HEK293 (cell line): ENCODE measurements around the gene ZNF845.

Experiments used
- GLI4 ChIP-seq: fragments of 450-650 bp; formaldehyde crosslinking; IDR thresholded peaks from 2 replicates; pipeline ENCODE4 v1.5.1; 2016; ENCODE audit warnings: missing biosample characterization, missing genetic modification characterization
- HOXA7 ChIP-seq: sonication (generic); formaldehyde crosslinking; IDR thresholded peaks from 2 replicates; pipeline ENCODE4 v1.8.1; 2022; ENCODE audit warnings: missing genetic modification reagents, borderline replicate concordance
- WT1 ChIP-seq: fragments of 450-650 bp; formaldehyde crosslinking; IDR thresholded peaks from 2 replicates; pipeline ENCODE4 v1.5.1; 2016; ENCODE audit warnings: missing biosample characterization, missing genetic modification characterization
- ZNF184 ChIP-seq: fragments of 450-650 bp; IDR thresholded peaks from 2 replicates; pipeline ENCODE4 v1.5.1; 2018; ENCODE audit warnings: missing biosample characterization, mild to moderate bottlenecking, missing genetic modification characterization
- ZNF223 ChIP-seq: fragments of 450-650 bp; formaldehyde crosslinking; IDR thresholded peaks from 2 replicates; pipeline ENCODE4 v1.5.1; 2016; ENCODE audit warnings: missing biosample characterization, missing genetic modification characterization
- ZNF324 ChIP-seq: fragments of 450-650 bp; formaldehyde crosslinking; IDR thresholded peaks from 2 replicates; pipeline ENCODE4 v1.5.1; 2016; ENCODE audit warnings: missing biosample characterization, missing genetic modification characterization
- ZNF350 ChIP-seq: fragments of 450-650 bp; formaldehyde crosslinking; IDR thresholded peaks from 2 replicates; pipeline ENCODE4 v1.5.0; 2017; ENCODE audit warnings: missing biosample characterization, mild to moderate bottlenecking, missing genetic modification characterization
- ZNF791 ChIP-seq: fragments of 450-650 bp; formaldehyde crosslinking; IDR thresholded peaks from 2 replicates; pipeline ENCODE4 v1.5.1; 2016; ENCODE audit warnings: missing biosample characterization, missing genetic modification characterization
- TF ChIP-seq, protein P1 (sequence below): fragments of 450-650 bp; formaldehyde crosslinking; conservative IDR thresholded peaks from 2 replicates; pipeline ENCODE4 v1.5.1; 2016; ENCODE audit warnings: low read depth, missing biosample characterization, missing genetic modification characterization
- TF ChIP-seq, protein P2 (sequence below): fragments of 450-650 bp; formaldehyde crosslinking; IDR thresholded peaks from 2 replicates; pipeline ENCODE4 v1.5.1; 2016; ENCODE audit warnings: missing biosample characterization, missing genetic modification characterization
- TF ChIP-seq, protein P3 (sequence below): fragments of 450-650 bp; formaldehyde crosslinking; IDR thresholded peaks from 2 replicates; pipeline ENCODE4 v1.5.1; 2016; ENCODE audit warnings: missing biosample characterization, missing genetic modification characterization
- TF ChIP-seq, protein P4 (sequence below): fragments of 450-650 bp; formaldehyde crosslinking; IDR thresholded peaks from 2 replicates; pipeline ENCODE4 v1.5.1; 2016; ENCODE audit warnings: missing biosample characterization, missing genetic modification characterization

DNA sequence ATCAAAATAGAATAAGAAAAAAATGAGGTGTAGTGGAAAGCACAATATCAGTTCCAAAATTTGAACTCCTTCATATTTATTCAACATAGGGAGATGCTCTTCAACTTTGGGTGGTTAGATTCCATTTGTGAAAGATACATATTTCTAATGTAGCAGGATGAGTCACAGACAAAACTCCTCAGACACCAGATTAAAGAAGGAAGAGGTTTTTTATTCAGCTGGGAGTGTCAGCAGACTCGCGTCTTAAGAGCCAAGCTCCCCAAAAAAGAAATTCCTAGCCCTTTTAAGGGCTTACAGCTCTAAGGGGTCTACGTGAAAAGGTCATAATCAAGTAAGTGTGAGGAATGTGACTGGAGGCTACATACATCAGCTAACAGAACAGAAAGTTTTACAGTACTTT lies 54.6 kb downstream of the ZNF845 start:
- TF ChIP-seq WT1 (tag by site-specific recombination) (no peak), ZNF223 (tag by site-specific recombination) (no peak), ZNF350 (tag by site-specific recombination) (no peak), ZNF324 (tag by site-specific recombination) (no peak), GLI4 (tag by site-specific recombination) (no peak), HOXA7 (CRISPR knock-in tag) (no peak), ZNF184 (tag by site-specific recombination) (no peak), ZNF791 (tag by site-specific recombination) (no peak)
- TF ChIP-seq, protein P1, sequence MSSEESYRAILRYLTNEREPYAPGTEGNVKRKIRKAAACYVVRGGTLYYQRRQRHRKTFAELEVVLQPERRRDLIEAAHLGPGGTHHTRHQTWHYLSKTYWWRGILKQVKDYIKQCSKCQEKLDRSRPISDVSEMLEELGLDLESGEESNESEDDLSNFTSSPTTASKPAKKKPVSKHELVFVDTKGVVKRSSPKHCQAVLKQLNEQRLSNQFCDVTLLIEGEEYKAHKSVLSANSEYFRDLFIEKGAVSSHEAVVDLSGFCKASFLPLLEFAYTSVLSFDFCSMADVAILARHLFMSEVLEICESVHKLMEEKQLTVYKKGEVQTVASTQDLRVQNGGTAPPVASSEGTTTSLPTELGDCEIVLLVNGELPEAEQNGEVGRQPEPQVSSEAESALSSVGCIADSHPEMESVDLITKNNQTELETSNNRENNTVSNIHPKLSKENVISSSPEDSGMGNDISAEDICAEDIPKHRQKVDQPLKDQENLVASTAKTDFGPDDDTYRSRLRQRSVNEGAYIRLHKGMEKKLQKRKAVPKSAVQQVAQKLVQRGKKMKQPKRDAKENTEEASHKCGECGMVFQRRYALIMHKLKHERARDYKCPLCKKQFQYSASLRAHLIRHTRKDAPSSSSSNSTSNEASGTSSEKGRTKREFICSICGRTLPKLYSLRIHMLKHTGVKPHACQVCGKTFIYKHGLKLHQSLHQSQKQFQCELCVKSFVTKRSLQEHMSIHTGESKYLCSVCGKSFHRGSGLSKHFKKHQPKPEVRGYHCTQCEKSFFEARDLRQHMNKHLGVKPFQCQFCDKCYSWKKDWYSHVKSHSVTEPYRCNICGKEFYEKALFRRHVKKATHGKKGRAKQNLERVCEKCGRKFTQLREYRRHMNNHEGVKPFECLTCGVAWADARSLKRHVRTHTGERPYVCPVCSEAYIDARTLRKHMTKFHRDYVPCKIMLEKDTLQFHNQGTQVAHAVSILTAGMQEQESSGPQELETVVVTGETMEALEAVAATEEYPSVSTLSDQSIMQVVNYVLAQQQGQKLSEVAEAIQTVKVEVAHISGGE (tag by site-specific recombination): no peak
- TF ChIP-seq, protein P2, sequence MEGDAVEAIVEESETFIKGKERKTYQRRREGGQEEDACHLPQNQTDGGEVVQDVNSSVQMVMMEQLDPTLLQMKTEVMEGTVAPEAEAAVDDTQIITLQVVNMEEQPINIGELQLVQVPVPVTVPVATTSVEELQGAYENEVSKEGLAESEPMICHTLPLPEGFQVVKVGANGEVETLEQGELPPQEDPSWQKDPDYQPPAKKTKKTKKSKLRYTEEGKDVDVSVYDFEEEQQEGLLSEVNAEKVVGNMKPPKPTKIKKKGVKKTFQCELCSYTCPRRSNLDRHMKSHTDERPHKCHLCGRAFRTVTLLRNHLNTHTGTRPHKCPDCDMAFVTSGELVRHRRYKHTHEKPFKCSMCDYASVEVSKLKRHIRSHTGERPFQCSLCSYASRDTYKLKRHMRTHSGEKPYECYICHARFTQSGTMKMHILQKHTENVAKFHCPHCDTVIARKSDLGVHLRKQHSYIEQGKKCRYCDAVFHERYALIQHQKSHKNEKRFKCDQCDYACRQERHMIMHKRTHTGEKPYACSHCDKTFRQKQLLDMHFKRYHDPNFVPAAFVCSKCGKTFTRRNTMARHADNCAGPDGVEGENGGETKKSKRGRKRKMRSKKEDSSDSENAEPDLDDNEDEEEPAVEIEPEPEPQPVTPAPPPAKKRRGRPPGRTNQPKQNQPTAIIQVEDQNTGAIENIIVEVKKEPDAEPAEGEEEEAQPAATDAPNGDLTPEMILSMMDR: no peak
- TF ChIP-seq, protein P3, sequence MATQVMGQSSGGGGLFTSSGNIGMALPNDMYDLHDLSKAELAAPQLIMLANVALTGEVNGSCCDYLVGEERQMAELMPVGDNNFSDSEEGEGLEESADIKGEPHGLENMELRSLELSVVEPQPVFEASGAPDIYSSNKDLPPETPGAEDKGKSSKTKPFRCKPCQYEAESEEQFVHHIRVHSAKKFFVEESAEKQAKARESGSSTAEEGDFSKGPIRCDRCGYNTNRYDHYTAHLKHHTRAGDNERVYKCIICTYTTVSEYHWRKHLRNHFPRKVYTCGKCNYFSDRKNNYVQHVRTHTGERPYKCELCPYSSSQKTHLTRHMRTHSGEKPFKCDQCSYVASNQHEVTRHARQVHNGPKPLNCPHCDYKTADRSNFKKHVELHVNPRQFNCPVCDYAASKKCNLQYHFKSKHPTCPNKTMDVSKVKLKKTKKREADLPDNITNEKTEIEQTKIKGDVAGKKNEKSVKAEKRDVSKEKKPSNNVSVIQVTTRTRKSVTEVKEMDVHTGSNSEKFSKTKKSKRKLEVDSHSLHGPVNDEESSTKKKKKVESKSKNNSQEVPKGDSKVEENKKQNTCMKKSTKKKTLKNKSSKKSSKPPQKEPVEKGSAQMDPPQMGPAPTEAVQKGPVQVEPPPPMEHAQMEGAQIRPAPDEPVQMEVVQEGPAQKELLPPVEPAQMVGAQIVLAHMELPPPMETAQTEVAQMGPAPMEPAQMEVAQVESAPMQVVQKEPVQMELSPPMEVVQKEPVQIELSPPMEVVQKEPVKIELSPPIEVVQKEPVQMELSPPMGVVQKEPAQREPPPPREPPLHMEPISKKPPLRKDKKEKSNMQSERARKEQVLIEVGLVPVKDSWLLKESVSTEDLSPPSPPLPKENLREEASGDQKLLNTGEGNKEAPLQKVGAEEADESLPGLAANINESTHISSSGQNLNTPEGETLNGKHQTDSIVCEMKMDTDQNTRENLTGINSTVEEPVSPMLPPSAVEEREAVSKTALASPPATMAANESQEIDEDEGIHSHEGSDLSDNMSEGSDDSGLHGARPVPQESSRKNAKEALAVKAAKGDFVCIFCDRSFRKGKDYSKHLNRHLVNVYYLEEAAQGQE (tag by site-specific recombination): no peak
- TF ChIP-seq, protein P4, sequence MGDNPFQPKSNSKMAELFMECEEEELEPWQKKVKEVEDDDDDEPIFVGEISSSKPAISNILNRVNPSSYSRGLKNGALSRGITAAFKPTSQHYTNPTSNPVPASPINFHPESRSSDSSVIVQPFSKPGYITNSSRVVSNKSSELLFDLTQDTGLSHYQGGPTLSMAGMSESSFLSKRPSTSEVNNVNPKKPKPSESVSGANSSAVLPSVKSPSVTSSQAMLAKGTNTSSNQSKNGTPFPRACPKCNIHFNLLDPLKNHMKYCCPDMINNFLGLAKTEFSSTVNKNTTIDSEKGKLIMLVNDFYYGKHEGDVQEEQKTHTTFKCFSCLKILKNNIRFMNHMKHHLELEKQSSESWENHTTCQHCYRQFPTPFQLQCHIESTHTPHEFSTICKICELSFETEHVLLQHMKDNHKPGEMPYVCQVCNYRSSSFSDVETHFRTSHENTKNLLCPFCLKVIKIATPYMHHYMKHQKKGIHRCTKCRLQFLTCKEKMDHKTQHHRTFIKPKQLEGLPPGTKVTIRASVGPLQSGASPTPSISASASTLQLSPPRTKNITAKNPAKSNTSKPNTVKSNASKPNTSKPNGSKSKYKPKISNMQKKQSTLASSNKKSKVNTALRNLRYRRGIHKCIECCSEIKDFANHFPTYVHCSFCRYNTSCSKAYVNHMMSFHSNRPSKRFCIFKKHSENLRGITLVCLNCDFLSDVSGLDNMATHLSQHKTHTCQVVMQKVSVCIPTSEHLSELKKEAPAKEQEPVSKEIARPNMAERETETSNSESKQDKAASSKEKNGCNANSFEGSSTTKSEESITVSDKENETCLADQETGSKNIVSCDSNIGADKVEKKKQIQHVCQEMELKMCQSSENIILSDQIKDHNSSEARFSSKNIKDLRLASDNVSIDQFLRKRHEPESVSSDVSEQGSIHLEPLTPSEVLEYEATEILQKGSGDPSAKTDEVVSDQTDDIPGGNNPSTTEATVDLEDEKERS: no peak
